ENCODE results near the gene CLP1. TPM values are rescaled to one million over a fixed set of nuclear protein-coding genes. Genes with fewer than 3 reads are reported as not detected.
A peak's percentile ranks its signal among the peaks of the same experiment; 100 is the strongest.

Gene CLP1
- 1 to 10 TPM; 6.3 to 8.2 (median 7.2) TPM for total RNA-seq
- 4.6 TPM for polyA plus RNA-seq
- long read RNA-seq, donor 1, transcript CLP1-205 (3 exons, 2,435 nt): major isoform, 22 of 24 reads
- long read RNA-seq, donor 1, partial matches to known transcripts: 2 of 24 reads
- long read RNA-seq, donor 1, other reads (novel, unspliced or antisense): 0 of 24 reads
- long read RNA-seq, donor 2, transcript CLP1-205 (3 exons, 2,435 nt): major isoform, 8 of 9 reads
- long read RNA-seq, donor 2, partial matches to known transcripts: 1 of 9 reads
- long read RNA-seq, donor 2, other reads (novel, unspliced or antisense): 0 of 9 reads
- long read RNA-seq, donor 3, transcript CLP1-205 (3 exons, 2,435 nt): major isoform, 55 of 61 reads
- long read RNA-seq, donor 3, partial matches to known transcripts: 5 of 61 reads
- long read RNA-seq, donor 3, other reads (novel, unspliced or antisense): 0 of 61 reads
- long read RNA-seq, donor 4, transcript CLP1-205 (3 exons, 2,435 nt): major isoform, 8 of 8 reads
- long read RNA-seq, donor 4, partial matches to known transcripts: 0 of 8 reads
- long read RNA-seq, donor 4, other reads (novel, unspliced or antisense): 0 of 8 reads

DNA sequence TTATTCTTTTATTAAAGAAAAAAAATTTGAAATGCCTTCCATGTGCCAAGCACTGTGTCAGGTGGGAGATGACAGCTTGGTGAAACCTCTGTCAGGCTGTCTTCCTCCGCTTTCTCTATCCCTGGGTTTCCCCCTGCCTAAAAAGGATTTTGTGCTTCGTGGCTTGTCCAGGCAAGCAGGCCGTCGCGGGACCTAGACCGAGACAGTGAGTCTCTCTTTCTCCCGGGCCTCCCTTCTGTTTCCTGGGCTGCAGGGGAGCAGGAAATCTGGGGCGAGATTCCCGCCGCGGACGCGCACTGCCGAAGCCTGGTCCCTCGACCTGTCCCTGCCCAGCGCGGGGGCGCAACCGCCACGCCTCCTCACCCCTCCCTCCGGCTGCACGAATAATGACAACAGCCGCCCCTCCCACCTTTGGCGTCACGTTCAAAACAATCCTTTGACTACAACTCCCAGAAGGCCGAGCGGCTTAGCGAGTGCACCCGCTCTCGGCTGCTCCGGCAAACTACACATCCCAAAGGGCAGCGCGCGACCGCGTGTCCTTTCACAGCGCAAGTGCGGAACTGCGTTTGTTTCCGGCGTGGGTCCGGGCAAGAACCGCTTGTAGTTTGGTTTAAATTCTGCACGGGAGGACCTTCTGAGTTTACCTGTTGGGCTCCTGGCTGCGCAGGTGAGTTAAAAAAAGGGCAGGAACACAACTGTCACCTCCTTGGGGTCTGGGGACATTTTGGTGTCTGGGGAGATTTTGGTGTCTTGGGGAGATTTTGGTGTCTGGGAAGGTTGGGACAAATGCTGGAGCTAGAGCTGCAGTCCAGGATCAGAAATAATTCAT is at the start of gene CLP1:
Gene CLP1, plus strand, starts transcription at position 569 of the 829 bp plus-strand sequence. CDS start 1,715 bp downstream, outside the sequence.
- under 1% methylated on average over 45 of the region's 45 CpGs for WGBS
- intact Hi-C loops (cut with DNase I): no loop called here
- Histone ChIP-seq H3K27ac (ENCODE audit: low read length) (peak within 1 kb of the TSS; percentile 91), H3K4me3 (ENCODE audit: low read length) (peak within 1 kb of the TSS; percentile 78), H3K9me3 (ENCODE audit: control insufficient read depth, low read length) (no peaks in the 10 kb centered on the region), H3K4me1 (ENCODE audit: control insufficient read depth, insufficient read depth, low read length) (no peaks in the 10 kb centered on the region), H3K27me3 (ENCODE audit: control insufficient read depth, insufficient read depth) (no peaks in the 10 kb centered on the region)
- ATAC-seq: peak; percentile 99
- peak; percentile 100 for DNase-seq

DNA sequence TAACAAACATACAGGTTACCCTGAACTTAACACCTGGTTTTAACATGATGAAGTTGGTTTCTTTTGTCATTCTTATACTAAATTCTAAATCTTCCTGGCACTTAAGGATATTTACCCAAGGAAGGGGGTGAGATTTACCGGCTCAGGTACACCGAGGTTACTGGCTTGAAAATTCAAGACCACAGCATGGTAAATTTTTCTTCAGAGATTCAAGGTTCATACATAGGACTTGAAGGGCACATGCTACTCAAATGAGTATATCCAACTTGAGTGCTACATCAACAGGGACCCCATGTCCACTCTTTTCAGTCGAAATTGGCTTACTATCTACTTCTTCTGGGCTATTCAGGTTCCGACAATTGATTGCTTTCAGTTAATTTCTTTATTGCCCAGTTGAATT is 47.4 kb upstream of the CLP1 start:
- Histone ChIP-seq H3K27me3 (ENCODE audit: control insufficient read depth, insufficient read depth) (no peaks in the 10 kb centered on the region), H3K4me3 (ENCODE audit: low read length) (no peak overlapping the region), H3K27ac (ENCODE audit: low read length) (no peak overlapping the region), H3K9me3 (ENCODE audit: control insufficient read depth, low read length) (no peaks in the 10 kb centered on the region), H3K4me1 (ENCODE audit: control insufficient read depth, insufficient read depth, low read length) (no peaks in the 10 kb centered on the region)
- 94% methylated on average over 4 of the region's 4 CpGs for WGBS
- DNase-seq (no peak), ATAC-seq (no peak)
- intact Hi-C loops (cut with DNase I): no loop called here

DNA sequence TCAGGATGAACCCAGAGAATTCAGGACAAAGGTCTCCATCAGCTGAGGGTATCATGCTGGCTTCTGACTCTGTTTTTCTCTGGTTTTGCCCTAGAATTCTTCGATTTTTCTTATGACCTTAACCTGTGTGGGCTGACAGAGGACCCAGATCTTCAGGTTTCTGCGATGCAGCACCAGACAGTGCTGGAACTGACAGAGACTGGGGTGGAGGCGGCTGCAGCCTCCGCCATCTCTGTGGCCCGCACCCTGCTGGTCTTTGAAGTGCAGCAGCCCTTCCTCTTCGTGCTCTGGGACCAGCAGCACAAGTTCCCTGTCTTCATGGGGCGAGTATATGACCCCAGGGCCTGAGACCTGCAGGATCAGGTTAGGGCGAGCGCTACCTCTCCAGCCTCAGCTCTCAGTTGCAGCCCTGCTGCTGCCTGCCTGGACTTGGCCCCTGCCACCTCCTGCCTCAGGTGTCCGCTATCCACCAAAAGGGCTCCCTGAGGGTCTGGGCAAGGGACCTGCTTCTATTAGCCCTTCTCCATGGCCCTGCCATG is 43.3 kb upstream of the CLP1 start:
- Histone ChIP-seq H3K9me3 (ENCODE audit: control insufficient read depth, low read length) (no peaks in the 10 kb centered on the region), H3K27ac (ENCODE audit: low read length) (no peak overlapping the region), H3K4me3 (ENCODE audit: low read length) (no peak overlapping the region), H3K27me3 (ENCODE audit: control insufficient read depth, insufficient read depth) (no peaks in the 10 kb centered on the region), H3K4me1 (ENCODE audit: control insufficient read depth, insufficient read depth, low read length) (no peaks in the 10 kb centered on the region)
- ATAC-seq (no peak), DNase-seq (no peak)
- intact Hi-C loops (cut with DNase I): no loop called here
- 78% methylated on average over 10 of the region's 10 CpGs for WGBS

DNA sequence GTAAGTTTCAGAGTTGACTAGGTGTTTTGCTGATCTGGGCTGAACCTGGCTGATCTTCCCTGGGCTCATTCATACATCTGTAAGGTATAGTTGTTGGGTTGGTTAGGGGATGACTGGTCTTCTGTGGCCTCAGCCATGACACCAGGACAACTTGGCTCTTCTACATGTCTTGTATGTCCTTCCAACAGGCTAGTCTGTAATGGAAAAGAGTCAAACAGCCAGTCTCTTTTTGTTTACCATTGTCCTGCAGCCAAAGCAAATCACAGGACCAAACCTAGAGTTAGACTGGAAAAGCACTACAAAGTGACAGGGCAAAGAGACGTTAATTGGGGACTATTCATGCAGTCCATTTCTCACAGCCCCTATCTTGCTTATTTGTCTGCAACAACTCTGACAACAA is 42.3 kb upstream of the CLP1 start:
- H3K4me1 ChIP-seq (ENCODE audit: control insufficient read depth, insufficient read depth, low read length): no peaks in the 10 kb centered on the region
- no peak overlapping the region for H3K4me3 ChIP-seq (ENCODE audit: low read length)
- H3K27ac ChIP-seq (ENCODE audit: low read length): no peak overlapping the region
- no peaks in the 10 kb centered on the region for H3K9me3 ChIP-seq (ENCODE audit: control insufficient read depth, low read length)
- DNase-seq: no peak
- no peak for ATAC-seq
- H3K27me3 ChIP-seq (ENCODE audit: control insufficient read depth, insufficient read depth): no peaks in the 10 kb centered on the region
- WGBS: 74% methylated on average over 1 of the region's 1 CpG
- intact Hi-C loops (cut with DNase I): no loop called here

DNA sequence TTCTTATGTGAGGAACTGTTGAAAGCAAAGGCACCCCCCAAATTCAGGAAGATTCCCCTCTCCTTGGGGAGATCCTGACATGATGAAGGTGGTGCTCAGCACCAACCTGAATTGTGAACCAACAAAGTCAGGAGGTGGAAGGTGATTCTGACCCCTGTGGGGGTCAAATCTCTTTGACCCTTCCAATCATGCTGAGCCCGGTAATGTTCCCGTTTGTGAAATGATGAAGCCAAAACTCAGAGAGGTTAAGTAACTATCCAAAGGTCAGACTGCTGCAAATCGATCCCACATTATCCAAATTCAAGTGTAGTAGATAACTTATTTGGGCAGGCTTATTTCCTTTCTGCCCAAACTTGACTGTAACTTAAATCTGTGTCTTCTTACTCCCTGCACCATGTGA is 41.0 kb upstream of the CLP1 start:
- Histone ChIP-seq H3K27me3 (ENCODE audit: control insufficient read depth, insufficient read depth) (no peaks in the 10 kb centered on the region), H3K4me1 (ENCODE audit: control insufficient read depth, insufficient read depth, low read length) (no peaks in the 10 kb centered on the region), H3K27ac (ENCODE audit: low read length) (no peak overlapping the region), H3K9me3 (ENCODE audit: control insufficient read depth, low read length) (no peaks in the 10 kb centered on the region), H3K4me3 (ENCODE audit: low read length) (no peak overlapping the region)
- WGBS: 59% methylated on average over 3 of the region's 3 CpGs
- DNase-seq (no peak), ATAC-seq (no peak)
- intact Hi-C loops (cut with DNase I): no loop called here

DNA sequence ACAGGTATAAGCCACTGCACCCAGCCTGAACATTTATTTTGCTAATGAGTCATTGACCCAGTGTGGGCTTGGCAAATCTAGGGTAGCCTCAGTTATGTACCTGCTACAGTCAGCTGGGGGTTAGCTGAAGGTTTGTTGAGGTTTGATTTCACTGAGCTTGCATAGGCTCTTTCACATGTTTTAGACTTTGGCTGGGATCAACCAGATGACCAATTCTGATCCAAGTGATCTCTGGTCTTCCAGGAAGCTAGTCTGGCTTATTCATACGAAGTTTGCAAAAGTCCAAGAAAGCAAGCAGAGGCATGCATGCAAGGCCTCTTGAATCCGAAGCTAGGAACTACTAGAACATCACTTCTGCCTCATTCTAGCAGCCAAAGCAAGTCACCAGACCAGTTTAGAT is 39.1 kb upstream of the CLP1 start:
- Histone ChIP-seq H3K27me3 (ENCODE audit: control insufficient read depth, insufficient read depth) (no peaks in the 10 kb centered on the region), H3K4me1 (ENCODE audit: control insufficient read depth, insufficient read depth, low read length) (no peaks in the 10 kb centered on the region), H3K4me3 (ENCODE audit: low read length) (no peak overlapping the region), H3K9me3 (ENCODE audit: control insufficient read depth, low read length) (no peaks in the 10 kb centered on the region), H3K27ac (ENCODE audit: low read length) (no peak overlapping the region)
- ATAC-seq: no peak
- intact Hi-C loops (cut with DNase I): no loop called here
- no peak for DNase-seq
- WGBS: 80% methylated on average over 2 of the region's 2 CpGs

DNA sequence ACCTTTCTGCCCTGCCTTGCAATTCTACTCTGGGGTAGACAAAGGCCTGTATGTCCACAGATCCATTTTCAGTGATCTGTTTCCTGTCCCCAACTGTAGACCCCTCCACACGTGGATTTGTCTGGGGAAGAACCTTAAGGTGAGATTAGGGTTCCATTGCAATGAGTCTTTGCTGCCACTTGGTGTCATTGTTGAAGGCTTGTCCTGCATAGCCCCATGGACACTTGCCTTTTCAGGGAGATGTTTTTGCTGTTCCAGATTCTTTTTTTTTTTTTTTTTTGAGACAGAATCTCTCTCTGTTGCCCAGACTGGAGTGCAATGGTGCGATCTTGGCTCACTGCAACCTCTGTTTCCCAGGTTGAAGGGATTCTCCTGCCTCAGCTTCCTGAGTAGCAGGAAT is 38.2 kb upstream of the CLP1 start:
- Histone ChIP-seq H3K4me1 (ENCODE audit: control insufficient read depth, insufficient read depth, low read length) (no peaks in the 10 kb centered on the region), H3K27me3 (ENCODE audit: control insufficient read depth, insufficient read depth) (no peaks in the 10 kb centered on the region), H3K27ac (ENCODE audit: low read length) (no peak overlapping the region), H3K4me3 (ENCODE audit: low read length) (no peak overlapping the region), H3K9me3 (ENCODE audit: control insufficient read depth, low read length) (no peaks in the 10 kb centered on the region)
- no peak for DNase-seq
- intact Hi-C loops (cut with DNase I): no loop called here
- 91% methylated on average over 2 of the region's 2 CpGs for WGBS
- ATAC-seq: no peak

DNA sequence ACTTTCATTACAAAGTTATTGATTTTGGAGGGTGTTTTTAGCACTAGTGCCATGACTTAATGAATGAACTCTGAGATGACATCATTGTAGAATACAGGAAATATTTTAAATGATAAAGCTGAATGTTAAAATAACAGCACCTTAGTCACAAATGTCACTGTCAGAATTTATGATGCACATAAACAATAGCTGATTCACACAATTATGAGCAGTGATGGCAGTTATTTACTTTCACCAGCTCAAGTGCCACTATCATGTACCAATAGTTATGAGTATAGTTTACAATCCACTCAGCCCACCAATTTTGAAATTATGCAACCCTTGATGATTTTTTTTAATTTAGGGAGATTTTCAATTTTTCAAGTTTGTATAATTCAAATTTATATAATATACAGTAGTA is 37.1 kb upstream of the CLP1 start:
- H3K27me3 ChIP-seq (ENCODE audit: control insufficient read depth, insufficient read depth): no peaks in the 10 kb centered on the region
- ATAC-seq (no peak), DNase-seq (no peak)
- no peaks in the 10 kb centered on the region for H3K4me1 ChIP-seq (ENCODE audit: control insufficient read depth, insufficient read depth, low read length)
- no peak overlapping the region for H3K27ac ChIP-seq (ENCODE audit: low read length)
- H3K4me3 ChIP-seq (ENCODE audit: low read length): no peak overlapping the region
- H3K9me3 ChIP-seq (ENCODE audit: control insufficient read depth, low read length): no peaks in the 10 kb centered on the region
- intact Hi-C loops (cut with DNase I): no loop called here

DNA sequence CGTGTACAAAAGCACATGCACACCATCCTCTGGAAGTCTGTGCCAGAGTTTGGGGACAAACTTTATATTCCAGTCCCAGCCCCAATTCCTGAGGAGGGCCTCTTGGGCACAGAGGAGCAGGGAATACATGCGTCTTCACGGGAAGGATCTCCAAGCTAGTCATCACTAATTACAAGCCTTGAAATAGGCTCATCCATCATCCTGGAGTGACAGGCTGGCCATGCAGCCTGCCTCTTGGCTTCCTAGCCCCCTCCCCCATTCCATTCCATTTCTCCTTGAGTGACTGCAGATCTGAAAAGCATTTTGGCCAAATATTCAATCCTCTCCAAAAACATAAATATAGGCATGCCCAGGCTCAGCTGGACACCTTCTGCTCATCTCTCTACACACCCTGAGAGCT is 35.3 kb upstream of the CLP1 start:
- intact Hi-C loops (cut with DNase I): no loop called here
- no peaks in the 10 kb centered on the region for H3K4me1 ChIP-seq (ENCODE audit: control insufficient read depth, insufficient read depth, low read length)
- no peak overlapping the region for H3K27ac ChIP-seq (ENCODE audit: low read length)
- no peak overlapping the region for H3K4me3 ChIP-seq (ENCODE audit: low read length)
- ATAC-seq (no peak), DNase-seq (no peak)
- H3K27me3 ChIP-seq (ENCODE audit: control insufficient read depth, insufficient read depth): no peaks in the 10 kb centered on the region
- H3K9me3 ChIP-seq (ENCODE audit: control insufficient read depth, low read length): no peaks in the 10 kb centered on the region
- WGBS: 43% methylated on average over 3 of the region's 3 CpGs

DNA sequence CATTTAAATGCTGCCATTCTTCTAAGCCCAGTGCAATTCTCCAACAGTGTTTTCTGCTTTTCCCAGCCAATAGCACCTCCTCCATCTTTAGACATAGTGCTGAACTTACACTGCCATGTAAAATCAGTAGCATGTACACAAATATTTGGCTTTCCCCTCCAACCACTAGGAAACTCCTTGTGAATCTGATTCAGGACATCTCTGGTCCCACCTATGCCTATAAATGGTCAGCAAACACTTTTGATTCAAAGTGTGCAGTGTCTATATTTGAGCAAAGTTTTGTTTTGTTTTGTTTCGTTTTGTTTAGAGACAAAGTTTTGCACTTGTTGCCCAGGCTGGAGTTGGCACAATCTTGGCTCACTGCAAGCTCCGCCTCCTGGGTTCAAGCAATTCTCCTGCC is 32.7 kb upstream of the CLP1 start:
- intact Hi-C loops (cut with DNase I): no loop called here
- Histone ChIP-seq H3K4me1 (ENCODE audit: control insufficient read depth, insufficient read depth, low read length) (no peaks in the 10 kb centered on the region), H3K27me3 (ENCODE audit: control insufficient read depth, insufficient read depth) (no peaks in the 10 kb centered on the region), H3K4me3 (ENCODE audit: low read length) (no peak overlapping the region), H3K27ac (ENCODE audit: low read length) (no peak overlapping the region), H3K9me3 (ENCODE audit: control insufficient read depth, low read length) (no peaks in the 10 kb centered on the region)
- WGBS: 89% methylated on average over 2 of the region's 2 CpGs
- ATAC-seq (no peak), DNase-seq (no peak)

DNA sequence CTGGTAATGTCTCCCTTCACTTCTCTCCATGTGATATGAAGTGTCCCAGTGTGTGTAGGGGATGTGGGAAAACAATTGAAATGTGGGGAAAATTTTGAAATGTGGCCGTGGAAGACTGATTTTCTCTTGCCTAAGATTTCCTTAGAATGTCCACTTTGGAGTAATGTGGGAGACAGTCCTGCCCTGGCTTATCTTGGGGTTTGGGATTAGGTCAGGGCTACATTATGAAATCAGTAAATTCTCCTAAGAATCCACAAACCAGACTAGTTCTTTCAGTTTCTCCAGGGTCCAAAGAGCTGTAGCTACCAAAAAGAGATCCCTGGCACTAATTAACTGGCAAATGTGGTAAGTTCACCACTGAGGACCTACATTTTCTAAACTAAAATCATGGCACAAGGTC is 30.7 kb upstream of the CLP1 start:
- Histone ChIP-seq H3K27ac (ENCODE audit: low read length) (no peak overlapping the region), H3K9me3 (ENCODE audit: control insufficient read depth, low read length) (no peaks in the 10 kb centered on the region), H3K4me1 (ENCODE audit: control insufficient read depth, insufficient read depth, low read length) (no peaks in the 10 kb centered on the region), H3K27me3 (ENCODE audit: control insufficient read depth, insufficient read depth) (no peaks in the 10 kb centered on the region), H3K4me3 (ENCODE audit: low read length) (no peak overlapping the region)
- DNase-seq (no peak), ATAC-seq (no peak)
- intact Hi-C loops (cut with DNase I): no loop called here
- 80% methylated on average over 1 of the region's 1 CpG for WGBS

Data from right cardiac atrium (tissue), 5 donors.